Peyer's patch (tissue), 4 donors: Measurements from ENCODE around the gene PAQR3.

Source experiments
- POLR2A ChIP-seq, 2 donors: fragments of 450-650 bp; IDR thresholded peaks; one replicate each; pipeline ENCODE4 v1.5.1; 2017; ENCODE audit warnings: antibody characterized with exemption in 2 of 2, mild to moderate bottlenecking in 2 of 2, moderate library complexity in 2 of 2
- TF ChIP-seq, protein P1 (sequence below), 6 experiments: fragments of 450-650 bp in 4 of 6; fragments of 200-600 bp in 2 of 6; sonication (generic) in 1 of 6; IDR thresholded peaks; one replicate each; pipeline ENCODE4 v1.5.1; 2017 to 2019; ENCODE audit warnings: antibody characterized with exemption in 6 of 6, mild to moderate bottlenecking in 3 of 6, moderate library complexity in 1 of 6

DNA sequence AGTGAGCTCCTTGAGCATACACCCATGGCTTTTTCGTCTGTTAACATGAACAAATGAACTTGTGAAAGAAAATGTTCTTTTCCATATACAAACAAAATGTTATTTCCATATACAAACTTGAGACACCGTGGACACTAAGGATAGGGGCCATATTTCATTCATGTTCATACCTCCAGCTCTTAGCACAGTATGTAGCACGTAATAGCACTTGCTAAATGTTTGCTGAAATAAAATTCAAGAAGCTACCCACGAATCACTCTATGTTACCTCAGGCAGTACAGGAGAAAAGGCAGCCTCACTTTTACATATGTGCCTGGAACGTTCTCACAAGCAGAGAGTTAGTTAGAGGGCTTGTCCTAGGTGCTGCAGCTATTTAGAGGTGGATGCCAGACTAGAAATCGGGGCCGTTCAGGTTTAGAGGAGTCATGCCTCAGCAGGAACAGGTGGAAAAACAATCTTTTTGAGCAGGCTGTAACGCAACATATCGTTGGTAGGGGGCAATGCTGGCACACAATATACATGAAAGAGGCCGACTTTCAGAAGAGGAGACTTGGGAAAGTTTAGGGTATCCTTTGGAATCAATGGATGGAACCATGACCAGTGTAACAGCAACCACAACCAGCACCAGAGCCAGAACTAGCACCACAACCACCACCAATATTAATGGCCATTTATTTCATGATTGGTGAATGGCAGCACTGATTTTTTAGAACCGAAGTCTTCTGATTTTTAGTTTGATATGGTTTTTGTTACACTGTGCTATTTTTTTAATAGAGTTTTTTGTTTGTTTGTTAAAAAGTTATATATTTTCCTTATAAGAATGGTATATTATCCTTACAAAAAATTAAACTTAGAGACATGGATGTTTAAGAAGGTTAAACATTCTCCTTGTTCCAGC, 14.8 kb upstream of the PAQR3 start:
- TF ChIP-seq, protein P1, sequence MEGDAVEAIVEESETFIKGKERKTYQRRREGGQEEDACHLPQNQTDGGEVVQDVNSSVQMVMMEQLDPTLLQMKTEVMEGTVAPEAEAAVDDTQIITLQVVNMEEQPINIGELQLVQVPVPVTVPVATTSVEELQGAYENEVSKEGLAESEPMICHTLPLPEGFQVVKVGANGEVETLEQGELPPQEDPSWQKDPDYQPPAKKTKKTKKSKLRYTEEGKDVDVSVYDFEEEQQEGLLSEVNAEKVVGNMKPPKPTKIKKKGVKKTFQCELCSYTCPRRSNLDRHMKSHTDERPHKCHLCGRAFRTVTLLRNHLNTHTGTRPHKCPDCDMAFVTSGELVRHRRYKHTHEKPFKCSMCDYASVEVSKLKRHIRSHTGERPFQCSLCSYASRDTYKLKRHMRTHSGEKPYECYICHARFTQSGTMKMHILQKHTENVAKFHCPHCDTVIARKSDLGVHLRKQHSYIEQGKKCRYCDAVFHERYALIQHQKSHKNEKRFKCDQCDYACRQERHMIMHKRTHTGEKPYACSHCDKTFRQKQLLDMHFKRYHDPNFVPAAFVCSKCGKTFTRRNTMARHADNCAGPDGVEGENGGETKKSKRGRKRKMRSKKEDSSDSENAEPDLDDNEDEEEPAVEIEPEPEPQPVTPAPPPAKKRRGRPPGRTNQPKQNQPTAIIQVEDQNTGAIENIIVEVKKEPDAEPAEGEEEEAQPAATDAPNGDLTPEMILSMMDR (IDR thresholded peaks at IDR 0.05), result peak in 2 of 6 experiments; percentile 17 to 18
- TF ChIP-seq POLR2A (IDR thresholded peaks at IDR 0.05), result no peak
